ENCODE results near the gene RGS10. TPM values are rescaled to one million over a fixed set of nuclear protein-coding genes. Genes with fewer than 3 reads are reported as not detected.

Gene RGS10
- total RNA-seq, 1 donor from 2014 or later, result 125 TPM

DNA sequence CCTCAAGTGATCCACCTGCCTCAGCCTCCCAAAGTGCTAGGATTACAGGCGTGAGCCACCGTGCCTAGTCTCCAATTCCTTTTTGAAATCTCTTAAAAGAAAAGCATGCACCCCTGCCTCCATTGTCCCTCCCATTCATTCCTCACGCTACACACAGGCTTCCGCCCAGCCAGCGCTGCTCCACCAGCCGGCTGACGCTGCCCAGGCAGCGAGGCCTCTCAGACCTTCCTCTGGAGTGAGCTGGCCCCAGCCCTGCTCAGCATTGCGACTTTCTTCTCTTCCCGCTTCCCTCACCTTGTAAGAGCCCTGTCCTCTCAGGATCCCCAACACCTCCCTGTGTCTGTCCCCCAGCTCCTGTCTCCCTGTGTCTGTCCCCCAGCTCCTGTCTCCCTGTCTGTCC is 23.6 kb downstream of the RGS10 start:
- intact Hi-C loops (cut with micrococcal nuclease), result no loop called here

DNA sequence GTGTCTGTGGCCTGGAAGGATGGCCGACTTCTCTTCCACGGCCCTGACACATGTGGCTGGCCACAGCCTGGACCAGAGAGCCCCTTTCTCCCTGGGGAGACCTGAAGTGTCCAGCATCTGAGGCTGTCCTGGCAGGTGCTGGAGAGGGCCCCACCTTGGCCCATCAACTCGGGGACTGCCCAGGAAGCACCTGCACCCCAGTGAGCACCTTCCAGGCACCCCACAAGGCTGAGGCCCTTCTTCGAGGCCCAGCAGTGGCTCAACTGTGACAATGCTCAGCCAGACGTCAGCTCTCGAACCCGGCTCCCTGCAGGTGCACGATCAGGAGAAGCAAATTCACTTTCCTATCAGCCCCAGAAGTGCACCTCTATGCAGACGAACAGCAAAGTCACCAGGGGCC is 24.3 kb downstream of the RGS10 start:
- intact Hi-C loops (cut with micrococcal nuclease), result no loop called here

DNA sequence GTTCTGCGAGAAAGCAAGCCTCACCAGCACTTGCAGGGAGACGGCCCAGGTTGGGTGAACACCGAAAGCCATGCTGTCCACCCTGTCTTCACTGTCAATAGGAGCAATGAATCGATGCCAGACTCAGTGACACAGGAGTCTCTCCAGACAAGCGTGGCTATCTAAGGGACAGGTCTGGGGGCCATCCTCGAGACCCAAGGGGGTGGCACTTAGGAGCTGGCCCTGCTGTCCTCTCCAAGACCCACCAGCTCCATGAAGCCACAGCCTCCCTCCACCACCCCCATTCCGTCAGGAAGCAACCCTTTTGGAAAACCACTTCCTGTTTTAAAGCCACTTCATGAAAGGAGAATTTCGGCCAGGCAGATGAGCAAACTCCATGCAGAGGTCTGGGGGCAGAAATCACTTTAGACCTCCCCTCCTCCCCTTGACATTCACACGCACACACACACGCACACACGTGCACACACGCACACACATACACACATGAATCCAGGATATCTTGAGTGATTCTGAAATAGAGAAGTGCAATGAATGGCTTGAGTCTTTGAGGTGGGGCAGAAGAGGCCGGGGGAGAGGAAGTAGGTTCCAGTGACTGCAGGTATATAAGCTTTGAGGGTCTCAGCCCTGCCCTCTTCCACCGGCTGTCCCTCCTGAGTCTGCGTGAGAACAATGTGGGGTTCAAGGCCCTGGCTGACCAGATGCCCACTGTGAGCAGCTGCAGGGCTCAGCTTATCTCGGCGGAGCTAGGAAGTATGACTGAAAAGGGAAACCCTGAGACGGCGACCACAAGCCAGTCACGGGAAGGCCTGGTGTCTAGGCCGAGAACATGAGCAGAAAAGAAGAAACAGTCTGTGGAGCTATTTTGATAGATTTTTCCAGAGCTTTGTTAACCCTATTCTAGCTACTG is 25.0 kb downstream of the RGS10 start:
- intact Hi-C loops (cut with micrococcal nuclease), result loop anchor here (1.0 to 2.0 kb wide), 3 partner anchors 39 to 80 kb away; no protein-coding TSS in a partner anchor

DNA sequence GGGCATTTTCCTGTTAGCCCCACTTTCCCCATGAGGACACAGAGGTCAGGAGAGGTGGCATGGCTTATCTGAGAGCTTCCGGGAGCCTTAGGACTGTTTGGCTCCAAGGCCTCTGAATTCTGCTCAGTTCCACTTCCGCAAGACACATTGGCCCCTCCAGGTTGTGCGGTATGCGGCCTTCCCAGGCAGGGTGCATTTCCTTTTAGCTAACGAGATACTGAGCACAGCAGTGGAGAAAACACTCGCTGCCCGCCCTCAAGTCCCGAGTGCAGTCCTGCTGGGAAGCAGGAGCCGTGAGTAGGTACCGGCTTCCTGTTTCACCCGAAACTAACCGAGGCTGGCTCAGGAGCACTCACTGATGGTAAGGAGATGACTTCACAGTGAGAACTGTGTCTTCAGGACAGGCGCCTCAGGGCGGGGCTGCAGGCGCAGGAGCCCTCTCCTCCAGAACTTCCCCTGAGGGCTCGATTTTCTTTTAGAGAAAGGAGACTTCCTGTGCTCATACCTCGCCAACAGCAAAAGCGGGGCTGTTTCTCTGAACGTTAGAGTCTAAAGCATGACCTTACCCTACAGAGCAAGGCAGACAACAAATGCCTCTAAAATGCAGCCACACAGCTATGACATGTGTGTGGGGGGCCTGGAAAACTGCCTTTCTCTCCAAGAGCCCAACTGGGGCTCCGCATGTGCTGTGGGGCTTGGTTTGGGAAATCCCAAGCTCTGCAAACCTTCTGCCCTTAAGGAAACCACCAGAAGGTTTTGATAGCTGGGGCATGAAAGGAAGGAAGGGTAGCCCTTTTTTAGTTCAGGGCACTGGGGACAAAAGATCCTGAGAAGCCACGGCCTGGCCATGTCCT is 25.9 kb downstream of the RGS10 start:
- intact Hi-C loops (cut with micrococcal nuclease), result loop anchor here (1.0 to 2.0 kb wide), 6 partner anchors 14 to 81 kb away; no protein-coding TSS in a partner anchor

DNA sequence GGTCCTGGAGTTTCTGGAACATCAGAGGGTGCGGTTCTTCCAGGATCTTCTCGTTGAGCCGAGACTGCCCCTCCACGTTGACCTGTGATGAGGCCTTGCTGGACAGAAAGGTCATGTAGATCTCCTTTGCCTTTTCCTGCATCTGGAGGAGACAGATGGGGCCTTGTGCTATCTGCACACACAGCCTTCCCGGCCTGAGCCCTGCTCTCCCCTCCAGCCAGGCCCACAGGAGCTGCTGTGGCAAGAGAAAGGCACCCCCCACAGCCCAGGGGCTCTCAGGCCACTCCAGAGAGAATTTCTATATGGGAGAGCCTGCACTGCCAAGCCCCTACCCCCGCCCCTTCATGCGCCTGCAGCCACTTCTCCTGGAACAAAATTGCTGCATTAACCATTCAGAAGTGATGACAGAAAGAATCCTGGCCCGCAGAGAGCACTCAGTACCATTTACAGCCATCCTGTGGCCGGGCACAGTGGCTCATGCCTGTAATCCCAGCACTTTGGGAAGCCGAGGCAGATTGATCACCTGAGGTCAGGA is 26.9 kb downstream of the RGS10 start:
- intact Hi-C loops (cut with micrococcal nuclease), result loop anchor here (1.0 to 2.0 kb wide), 4 partner anchors 13 to 59 kb away; no protein-coding TSS in a partner anchor

DNA sequence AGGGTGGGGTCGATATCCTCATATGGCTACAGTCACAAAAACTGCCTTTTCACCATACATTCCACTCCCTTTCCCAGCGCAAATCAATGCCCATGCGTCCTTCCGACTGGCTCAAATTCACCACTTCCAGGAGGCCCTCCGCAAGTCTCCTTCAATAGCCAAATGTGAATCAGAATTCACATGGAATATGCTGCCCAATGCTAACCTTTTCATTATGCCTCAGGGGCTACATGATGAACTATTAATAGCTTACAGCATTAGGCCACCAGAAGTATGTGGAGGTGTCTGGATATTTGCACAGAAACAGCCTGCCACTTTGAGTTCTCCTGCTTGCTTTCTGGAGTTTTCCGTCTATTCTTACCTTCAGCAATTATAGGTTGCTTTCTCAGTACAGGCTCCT is 27.7 kb downstream of the RGS10 start:
- intact Hi-C loops (cut with micrococcal nuclease), result no loop called here

DNA sequence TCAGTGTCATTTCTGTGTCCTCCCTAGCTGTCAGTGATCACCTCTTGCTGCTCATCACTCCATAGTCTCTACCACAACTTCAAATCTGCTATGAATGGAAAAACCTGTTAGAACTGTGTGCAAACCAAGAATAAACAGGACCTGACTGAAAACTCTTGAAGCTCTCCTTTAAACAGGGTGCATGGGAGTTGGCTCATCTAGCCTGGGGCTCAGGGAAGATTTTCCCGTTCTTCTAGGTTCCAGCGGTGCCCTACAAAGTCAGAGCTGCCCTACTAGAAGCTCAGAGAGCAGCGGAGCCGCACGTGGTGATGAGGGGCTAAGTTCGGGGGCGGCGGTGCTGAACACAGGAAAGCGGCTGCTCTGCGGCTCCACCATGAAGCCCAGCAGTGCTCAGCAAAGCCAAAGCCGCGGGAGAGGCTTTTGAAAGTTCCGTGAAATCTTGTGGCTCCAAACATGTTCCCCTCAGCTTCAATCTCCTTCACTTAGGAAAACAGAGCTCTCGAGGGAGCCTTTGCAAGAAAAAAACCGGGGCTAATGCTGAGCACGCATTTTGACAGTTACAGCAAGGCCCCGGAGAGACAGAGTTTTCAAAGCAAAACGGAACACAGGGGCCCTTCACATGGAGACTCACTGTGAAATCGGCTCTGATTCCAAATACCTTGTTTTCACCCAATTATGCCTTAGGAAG is 30.5 kb downstream of the RGS10 start:
- intact Hi-C loops (cut with micrococcal nuclease), result no loop called here

DNA sequence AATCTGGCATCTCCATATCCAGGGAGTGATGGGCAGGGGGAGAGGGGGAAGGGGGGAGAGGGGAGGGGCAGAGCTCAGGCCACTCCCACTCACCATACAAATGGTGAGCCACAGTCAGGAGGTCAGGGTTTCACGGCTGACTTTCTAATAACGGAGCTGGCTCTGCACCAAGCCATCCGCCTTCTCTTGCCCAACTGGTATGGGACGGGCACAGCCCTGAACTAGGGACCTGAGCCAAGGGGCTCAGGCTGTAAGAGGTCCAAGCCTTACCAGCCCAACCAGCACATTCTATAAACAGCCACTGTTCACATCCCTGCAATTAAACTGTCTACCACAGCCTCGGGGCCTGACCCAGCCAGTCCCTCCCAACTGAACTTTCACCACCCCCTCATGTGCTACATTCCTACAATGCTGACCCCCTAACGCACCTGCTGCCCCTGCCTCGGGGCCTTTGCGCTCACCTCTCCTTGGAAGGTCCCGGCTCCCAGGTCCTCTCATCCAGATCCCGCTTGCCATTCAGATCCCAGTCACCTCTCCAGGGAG is 32.5 kb downstream of the RGS10 start:
- intact Hi-C loops (cut with micrococcal nuclease), result no loop called here

DNA sequence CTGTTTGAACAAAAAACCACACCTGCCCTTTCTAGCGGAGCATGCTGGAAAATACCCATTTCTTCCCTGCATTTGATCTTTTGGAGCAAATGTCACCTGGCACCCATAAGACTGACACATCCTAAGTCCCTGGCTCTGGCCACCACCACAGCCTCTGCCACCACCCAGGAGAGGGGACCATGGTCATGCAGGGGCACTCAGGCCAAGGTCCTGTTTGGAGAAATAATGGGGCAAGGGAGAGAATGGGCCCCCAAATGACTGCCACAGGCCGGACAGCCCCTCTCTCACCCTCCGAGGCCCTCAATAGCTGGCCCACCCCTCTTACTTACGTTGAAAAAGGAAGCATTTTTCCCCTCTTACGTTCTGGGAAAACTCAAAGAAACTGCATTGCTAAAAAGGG is 35.4 kb downstream of the RGS10 start:
- intact Hi-C loops (cut with micrococcal nuclease), result no loop called here

DNA sequence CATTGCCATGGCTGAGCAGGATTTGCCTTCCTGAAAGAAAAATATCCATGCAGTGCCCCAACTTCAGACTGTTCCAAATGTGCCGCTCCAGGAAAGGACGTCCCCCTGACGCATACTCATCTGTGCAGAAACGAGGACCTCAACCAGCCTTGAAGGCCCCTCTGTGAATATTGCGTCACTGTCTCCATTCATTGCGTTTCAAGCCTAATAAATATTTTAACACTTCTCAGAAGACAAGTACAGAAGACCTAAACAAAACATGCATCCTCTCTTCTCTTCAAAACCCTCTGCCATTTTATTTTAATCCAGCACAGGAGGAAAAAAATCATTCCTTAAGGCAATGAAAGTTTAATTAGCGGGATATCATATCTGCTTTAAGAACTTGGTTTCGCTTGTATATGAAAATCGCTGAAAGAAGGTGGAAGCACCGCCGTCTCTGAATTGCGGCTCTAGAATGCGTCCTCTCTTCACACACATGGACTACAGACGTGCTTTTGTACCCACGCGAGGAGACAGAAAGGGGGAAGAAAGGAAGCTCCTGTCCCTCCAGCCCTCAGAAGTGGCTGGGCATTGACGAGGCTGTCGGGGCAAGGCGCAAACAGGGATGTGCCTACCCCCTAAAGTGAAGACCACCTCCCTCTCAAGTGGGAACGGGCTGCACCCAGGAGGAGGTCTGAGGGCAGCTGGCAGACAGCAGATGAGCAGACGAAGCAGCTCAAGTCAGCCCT is 36.8 kb downstream of the RGS10 start:
- intact Hi-C loops (cut with micrococcal nuclease), result no loop called here

DNA sequence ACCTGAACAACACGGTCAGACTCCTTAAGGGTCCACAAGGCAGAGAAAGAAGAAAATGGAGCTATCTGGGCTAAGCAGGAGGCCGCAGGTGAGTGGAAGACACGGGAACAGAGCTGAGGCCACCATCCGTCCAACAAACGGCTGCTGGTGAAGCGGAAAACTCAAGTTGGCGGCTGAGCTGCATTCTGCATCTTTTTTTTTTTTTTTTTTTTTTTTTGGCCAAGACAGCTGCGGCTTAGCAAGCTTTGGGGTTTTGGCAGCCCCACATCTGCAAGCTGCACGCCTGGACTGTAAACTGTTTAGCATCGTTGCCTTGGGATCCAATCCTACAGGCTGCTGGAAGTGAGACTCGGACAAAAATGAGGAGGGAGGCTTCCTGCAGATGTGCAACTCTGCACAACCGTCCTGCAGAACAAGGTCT is 37.4 kb downstream of the RGS10 start:
- intact Hi-C loops (cut with micrococcal nuclease), result no loop called here

DNA sequence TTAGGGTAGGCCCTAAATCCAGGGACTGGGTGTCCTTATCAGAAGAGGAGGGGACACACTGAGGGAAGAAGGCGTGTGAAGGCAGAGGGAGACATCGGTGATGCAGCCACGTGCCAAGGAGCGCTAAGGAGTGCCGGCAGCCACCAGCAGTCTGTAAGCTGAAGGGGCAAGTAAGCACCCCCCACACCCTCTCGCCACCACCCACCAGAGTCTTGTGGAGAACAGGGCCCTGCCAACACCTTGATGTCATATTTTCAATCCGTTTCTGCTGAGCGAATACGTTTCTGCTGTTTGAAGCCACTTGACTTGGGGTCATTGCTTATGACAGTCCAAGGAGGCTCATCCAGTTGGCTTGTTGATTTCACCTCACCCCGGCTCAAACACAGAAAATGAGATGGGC is 37.9 kb downstream of the RGS10 start:
- intact Hi-C loops (cut with micrococcal nuclease), result no loop called here

DNA sequence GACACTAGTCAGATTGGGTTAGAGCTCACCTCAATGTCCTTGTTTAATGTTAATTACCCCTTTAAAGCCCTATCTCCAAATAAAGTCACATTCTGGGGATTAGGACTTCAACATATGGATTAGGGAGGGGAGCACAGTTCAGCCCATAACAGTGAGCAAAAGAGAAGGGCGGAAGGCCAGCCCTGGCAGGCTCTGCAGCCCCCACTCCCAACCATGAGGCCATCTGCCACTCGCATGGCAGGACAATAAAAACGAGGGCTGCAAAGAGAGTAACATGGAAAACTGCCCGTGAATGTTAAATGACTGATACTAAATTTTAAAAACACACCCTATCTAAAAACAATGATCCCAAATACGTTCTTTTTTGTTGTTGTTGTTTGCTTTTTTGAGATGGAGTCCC is 38.7 kb downstream of the RGS10 start:
- intact Hi-C loops (cut with micrococcal nuclease), result no loop called here

DNA sequence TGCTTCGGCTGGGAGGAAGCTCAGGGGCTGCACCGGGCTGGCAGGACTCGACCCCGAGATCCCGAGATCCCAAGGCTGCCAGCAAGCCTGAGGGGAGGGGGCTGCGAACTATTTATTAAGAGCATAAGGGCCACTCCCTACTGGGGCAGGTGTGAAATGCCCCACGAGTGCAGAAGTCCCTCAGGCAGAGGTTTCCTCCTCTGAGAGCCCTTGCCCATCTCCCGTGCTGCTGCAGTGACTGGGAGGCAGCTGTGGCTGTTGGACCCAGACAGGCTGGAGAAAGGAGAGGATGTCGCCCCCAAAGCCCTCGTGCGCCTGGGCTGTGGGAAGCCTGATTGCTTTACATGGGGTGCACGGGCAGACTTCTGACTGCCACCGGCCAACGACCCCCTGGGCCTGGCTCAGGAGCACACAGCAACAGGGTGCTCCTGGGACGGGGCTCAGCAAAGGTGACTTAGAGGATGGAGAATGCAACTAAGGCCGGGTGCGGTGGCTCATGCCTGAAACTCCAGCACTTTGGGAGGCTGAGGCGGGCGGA is 39.8 kb downstream of the RGS10 start:
- intact Hi-C loops (cut with micrococcal nuclease), result loop anchor here (1.0 kb wide), 5 partner anchors 8 to 95 kb away; partner anchors contain the start of gene RGS10

DNA sequence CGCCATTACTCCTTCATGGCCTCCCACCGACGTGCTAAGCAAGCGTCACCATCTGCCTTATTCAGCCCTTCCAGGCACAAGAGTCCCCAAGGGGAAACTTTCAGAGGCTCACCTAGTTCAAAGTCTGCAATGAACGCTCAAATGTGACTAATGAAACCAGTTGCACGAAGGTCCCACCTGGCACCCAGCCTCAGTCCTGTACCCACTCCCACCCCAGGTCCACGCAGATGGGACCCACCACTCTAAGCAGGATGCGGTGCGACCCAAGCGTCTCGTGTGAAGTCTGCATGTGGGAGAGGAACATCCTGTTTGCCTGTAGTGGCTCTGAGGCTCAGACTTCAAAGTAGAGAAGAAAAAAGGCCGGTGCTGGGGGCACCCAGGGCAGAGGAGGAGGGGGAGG is 40.3 kb downstream of the RGS10 start:
- intact Hi-C loops (cut with micrococcal nuclease), result loop anchor here (1.0 kb wide), 5 partner anchors 8 to 95 kb away; partner anchors contain the start of gene RGS10

DNA sequence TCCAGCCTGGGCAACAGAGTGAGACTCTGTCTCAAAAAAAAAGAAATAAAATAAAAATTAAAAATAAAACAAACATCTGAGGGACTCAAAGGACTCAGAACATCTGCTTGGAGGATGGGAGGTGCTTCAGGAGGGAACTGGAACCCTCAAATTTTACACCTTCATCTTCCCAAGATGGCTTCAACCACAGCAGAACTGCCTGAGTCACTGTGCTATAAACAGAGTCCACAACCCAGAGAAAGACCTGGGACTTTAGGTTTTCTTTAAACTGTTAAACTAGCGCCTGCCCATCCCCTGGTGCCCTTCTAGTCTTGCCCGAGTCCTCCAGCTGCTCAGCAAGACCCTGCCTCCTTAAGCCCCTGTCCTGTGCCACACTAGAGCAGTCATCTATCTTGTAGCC is 40.8 kb downstream of the RGS10 start:
- intact Hi-C loops (cut with micrococcal nuclease), result loop anchor here (1.0 kb wide), 5 partner anchors 7 to 96 kb away; partner anchors contain the start of gene RGS10

DNA sequence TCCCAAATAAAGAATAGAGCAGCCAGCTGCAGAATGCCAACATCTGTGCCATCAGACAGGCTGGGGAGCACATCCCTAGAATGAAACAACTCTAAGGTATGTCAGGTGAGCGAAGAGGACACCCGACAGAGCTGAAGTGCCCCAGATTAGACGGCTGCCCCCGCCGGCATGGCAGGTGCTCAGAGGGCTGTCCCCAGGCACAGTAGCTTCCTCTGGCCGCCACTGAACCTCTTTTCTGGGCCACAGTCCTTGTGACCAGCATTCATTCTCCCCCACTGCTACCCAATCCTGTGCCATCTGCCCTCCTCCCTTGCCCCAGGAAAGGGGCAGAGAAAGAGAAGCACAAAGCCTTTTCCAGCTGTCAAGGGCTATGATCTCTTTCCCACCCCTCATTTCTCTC is 41.7 kb downstream of the RGS10 start:
- intact Hi-C loops (cut with micrococcal nuclease), result no loop called here

DNA sequence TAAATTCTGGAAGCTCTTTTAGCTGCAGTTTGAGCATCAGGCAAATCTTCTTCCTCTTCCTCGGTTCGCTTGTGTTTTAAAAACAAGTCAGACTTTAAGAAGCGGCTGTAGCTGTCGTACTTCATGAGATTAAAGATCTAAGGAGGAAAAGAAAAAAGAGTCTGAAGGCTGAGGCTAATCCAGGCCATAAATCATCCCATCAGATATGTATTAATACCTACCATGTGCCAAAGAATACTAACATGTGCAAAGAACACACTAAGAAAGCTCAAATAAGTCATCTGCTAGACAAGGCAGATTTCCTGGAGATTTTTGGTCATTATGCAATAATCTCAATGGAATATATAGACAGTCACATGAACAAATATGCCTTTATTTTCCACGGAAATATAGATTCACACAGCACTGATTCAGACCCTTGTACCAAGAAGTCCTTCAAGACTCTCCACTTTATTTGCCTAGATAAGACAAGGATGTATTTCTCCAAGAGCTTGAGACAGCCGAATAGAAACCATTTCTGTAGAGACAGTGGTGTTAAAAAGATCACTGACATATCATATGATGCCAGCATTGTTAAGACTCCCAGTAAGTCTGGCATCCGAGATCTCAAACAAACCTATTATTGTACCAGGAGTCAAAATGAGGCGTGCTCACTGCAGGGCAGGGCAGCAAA is 42.3 kb downstream of the RGS10 start:
- intact Hi-C loops (cut with micrococcal nuclease), result no loop called here

DNA sequence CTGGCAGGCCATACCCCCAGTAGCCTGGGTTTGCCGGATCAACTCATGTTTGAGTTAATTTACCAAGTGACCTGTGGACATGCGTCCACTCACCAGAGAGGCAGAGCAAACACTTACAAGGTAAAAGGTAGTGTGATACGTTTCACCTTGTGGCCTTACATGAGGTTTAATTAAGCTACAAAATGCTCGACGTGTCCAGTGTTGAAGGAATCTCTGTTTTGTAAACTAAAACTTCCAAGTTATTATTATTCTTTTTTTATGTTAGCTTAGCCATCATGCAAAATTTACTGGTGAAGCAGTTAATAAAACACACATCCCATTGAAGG is 42.9 kb downstream of the RGS10 start:
- intact Hi-C loops (cut with micrococcal nuclease), result no loop called here

Measured in T-helper 1 cell treated with Interleukin-12 subunit alpha and Interleukin-12 subunit beta and Interleukin-4 antibody, amounts not matched to agents 30 ng/mL and 1 ng/mL, for 36 hours (primary cell).